ENCODE measurements around the gene ELF4. TPM values are rescaled to one million over a fixed set of nuclear protein-coding genes. Genes with fewer than 3 reads are reported as not detected.

The ELF4 gene
- total and polyA plus RNA-seq, 2 of the 13 experiments (the other 11 are each of a cell fraction or from before 2014, with no cell fraction given): 1.3 to 2.6 TPM

DNA sequence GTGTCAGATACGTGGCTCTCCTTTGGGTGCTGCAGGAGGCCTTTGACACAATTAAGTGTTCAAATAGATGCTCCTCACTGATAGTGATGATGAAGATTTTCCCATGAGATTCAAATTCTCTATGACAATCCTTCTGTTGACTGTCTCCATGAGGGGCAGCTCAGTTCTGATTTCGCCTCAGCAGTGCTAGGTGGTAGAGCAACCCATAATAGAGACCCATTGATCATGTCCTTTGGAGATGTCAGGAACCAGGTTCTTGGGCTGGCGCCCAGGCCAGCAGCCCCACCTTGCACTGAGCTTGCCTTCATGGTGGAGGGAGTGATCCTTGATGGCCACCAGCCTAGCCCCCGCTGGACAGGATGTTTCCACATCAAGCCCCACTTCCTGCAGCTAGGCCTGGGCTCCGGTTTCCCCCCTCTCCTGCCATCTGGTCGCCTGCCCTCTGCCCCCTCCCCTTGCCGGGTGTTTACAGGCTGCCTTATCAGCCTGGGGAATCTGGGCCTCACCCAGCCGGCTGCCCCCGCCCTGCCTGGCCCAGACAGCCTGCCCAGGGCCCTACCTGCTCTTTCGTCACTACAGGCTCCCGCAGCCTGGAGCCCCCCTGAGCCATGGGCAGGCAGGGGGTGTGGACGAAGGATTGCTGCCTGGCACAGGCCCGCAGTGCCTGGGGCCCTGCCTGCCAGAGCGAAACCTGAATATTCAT is 12.6 kb downstream of the ELF4 start (continued):
- TF ChIP-seq, protein P1, sequence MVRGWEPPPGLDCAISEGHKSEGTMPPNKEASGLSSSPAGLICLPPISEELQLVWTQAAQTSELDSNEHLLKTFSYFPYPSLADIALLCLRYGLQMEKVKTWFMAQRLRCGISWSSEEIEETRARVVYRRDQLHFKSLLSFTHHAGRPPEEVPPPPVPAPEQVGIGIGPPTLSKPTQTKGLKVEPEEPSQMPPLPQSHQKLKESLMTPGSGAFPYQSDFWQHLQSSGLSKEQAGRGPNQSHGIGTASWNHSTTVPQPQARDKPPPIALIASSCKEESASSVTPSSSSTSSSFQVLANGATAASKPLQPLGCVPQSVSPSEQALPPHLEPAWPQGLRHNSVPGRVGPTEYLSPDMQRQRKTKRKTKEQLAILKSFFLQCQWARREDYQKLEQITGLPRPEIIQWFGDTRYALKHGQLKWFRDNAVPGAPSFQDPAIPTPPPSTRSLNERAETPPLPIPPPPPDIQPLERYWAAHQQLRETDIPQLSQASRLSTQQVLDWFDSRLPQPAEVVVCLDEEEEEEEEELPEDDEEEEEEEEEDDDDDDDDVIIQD (CRISPR knock-in tag; IDR thresholded peaks at IDR 0.05; ENCODE audit: low read depth): 0 out of 2 replicates have a peak, but pooled peaks have one; percentile 15
- TF ChIP-seq ZNF101 (CRISPR knock-in tag; IDR thresholded peaks at IDR 0.05; ENCODE audit: borderline replicate concordance, low read depth) (no peak), SALL2 (CRISPR knock-in tag; IDR thresholded peaks at IDR 0.05) (no peak), SIN3B (IDR thresholded peaks at IDR 0.05; ENCODE audit: low read length) (no peak), ZNF547 (CRISPR knock-in tag; IDR thresholded peaks at IDR 0.05) (no peak), ZNF75D (CRISPR knock-in tag; IDR thresholded peaks at IDR 0.05; ENCODE audit: borderline replicate concordance) (no peak), HMGA1 (CRISPR knock-in tag; conservative IDR thresholded peaks at IDR 0.05) (no peak), ZNF790 (CRISPR knock-in tag; IDR thresholded peaks at IDR 0.05; ENCODE audit: borderline replicate concordance) (no peak), SIX4 (CRISPR knock-in tag; IDR thresholded peaks at IDR 0.05) (no peak), ZNF713 (CRISPR knock-in tag; IDR thresholded peaks at IDR 0.05) (no peak), FOXO1 (CRISPR knock-in tag; IDR thresholded peaks at IDR 0.05) (peak; percentile 66; the same call in 1 of the 2 replicates), MTF2 (CRISPR knock-in tag; IDR thresholded peaks at IDR 0.05; ENCODE audit: borderline replicate concordance) (no peak), YY1 (IDR thresholded peaks at IDR 0.05; ENCODE audit: insufficient read depth, insufficient replicate concordance, low read depth, low read length) (no peak), TEAD2 (CRISPR knock-in tag; IDR thresholded peaks at IDR 0.05) (no peak), ZNF383 (CRISPR knock-in tag; IDR thresholded peaks at IDR 0.05; ENCODE audit: borderline replicate concordance) (no peak), RELA (CRISPR knock-in tag; IDR thresholded peaks at IDR 0.05) (no peak), SMC3 (IDR thresholded peaks at IDR 0.05; ENCODE audit: low read length) (no peak), ZNF788 (CRISPR knock-in tag; IDR thresholded peaks at IDR 0.05; ENCODE audit: borderline replicate concordance) (peak; percentile 73; the same call in 1 of the 2 replicates)
- TF ChIP-seq, protein P2, sequence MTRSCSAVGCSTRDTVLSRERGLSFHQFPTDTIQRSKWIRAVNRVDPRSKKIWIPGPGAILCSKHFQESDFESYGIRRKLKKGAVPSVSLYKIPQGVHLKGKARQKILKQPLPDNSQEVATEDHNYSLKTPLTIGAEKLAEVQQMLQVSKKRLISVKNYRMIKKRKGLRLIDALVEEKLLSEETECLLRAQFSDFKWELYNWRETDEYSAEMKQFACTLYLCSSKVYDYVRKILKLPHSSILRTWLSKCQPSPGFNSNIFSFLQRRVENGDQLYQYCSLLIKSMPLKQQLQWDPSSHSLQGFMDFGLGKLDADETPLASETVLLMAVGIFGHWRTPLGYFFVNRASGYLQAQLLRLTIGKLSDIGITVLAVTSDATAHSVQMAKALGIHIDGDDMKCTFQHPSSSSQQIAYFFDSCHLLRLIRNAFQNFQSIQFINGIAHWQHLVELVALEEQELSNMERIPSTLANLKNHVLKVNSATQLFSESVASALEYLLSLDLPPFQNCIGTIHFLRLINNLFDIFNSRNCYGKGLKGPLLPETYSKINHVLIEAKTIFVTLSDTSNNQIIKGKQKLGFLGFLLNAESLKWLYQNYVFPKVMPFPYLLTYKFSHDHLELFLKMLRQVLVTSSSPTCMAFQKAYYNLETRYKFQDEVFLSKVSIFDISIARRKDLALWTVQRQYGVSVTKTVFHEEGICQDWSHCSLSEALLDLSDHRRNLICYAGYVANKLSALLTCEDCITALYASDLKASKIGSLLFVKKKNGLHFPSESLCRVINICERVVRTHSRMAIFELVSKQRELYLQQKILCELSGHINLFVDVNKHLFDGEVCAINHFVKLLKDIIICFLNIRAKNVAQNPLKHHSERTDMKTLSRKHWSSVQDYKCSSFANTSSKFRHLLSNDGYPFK (CRISPR knock-in tag; IDR thresholded peaks at IDR 0.05; ENCODE audit: borderline replicate concordance): no peak
- TF ChIP-seq, protein P3, sequence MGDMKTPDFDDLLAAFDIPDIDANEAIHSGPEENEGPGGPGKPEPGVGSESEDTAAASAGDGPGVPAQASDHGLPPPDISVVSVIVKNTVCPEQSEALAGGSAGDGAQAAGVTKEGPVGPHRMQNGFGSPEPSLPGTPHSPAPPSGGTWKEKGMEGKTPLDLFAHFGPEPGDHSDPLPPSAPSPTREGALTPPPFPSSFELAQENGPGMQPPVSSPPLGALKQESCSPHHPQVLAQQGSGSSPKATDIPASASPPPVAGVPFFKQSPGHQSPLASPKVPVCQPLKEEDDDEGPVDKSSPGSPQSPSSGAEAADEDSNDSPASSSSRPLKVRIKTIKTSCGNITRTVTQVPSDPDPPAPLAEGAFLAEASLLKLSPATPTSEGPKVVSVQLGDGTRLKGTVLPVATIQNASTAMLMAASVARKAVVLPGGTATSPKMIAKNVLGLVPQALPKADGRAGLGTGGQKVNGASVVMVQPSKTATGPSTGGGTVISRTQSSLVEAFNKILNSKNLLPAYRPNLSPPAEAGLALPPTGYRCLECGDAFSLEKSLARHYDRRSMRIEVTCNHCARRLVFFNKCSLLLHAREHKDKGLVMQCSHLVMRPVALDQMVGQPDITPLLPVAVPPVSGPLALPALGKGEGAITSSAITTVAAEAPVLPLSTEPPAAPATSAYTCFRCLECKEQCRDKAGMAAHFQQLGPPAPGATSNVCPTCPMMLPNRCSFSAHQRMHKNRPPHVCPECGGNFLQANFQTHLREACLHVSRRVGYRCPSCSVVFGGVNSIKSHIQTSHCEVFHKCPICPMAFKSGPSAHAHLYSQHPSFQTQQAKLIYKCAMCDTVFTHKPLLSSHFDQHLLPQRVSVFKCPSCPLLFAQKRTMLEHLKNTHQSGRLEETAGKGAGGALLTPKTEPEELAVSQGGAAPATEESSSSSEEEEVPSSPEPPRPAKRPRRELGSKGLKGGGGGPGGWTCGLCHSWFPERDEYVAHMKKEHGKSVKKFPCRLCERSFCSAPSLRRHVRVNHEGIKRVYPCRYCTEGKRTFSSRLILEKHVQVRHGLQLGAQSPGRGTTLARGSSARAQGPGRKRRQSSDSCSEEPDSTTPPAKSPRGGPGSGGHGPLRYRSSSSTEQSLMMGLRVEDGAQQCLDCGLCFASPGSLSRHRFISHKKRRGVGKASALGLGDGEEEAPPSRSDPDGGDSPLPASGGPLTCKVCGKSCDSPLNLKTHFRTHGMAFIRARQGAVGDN (CRISPR knock-in tag; IDR thresholded peaks at IDR 0.05): peak; percentile 81
- TF ChIP-seq, protein P4, sequence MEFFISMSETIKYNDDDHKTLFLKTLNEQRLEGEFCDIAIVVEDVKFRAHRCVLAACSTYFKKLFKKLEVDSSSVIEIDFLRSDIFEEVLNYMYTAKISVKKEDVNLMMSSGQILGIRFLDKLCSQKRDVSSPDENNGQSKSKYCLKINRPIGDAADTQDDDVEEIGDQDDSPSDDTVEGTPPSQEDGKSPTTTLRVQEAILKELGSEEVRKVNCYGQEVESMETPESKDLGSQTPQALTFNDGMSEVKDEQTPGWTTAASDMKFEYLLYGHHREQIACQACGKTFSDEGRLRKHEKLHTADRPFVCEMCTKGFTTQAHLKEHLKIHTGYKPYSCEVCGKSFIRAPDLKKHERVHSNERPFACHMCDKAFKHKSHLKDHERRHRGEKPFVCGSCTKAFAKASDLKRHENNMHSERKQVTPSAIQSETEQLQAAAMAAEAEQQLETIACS (CRISPR knock-in tag; IDR thresholded peaks at IDR 0.05): no peak

Measured in HepG2 (cell line).